GM12872 (cell line): ENCODE results near the gene SPTBN1.
A peak's percentile ranks its signal among the peaks of the same experiment; 100 is the strongest.

Experiments
- TF ChIP-seq, protein P1 (sequence below): IDR thresholded peaks from 3 replicates; pipeline ENCODE4 v1.5.1; 2011; ENCODE audit warnings: low read depth, mild to moderate bottlenecking, low read length, moderate library complexity; ENCODE audit not compliant: insufficient read depth

SPTBN1 gene

GRCh38 chr2:54652540-54652939 lies 196.4 kb downstream of the SPTBN1 start:
- TF ChIP-seq, protein P1, sequence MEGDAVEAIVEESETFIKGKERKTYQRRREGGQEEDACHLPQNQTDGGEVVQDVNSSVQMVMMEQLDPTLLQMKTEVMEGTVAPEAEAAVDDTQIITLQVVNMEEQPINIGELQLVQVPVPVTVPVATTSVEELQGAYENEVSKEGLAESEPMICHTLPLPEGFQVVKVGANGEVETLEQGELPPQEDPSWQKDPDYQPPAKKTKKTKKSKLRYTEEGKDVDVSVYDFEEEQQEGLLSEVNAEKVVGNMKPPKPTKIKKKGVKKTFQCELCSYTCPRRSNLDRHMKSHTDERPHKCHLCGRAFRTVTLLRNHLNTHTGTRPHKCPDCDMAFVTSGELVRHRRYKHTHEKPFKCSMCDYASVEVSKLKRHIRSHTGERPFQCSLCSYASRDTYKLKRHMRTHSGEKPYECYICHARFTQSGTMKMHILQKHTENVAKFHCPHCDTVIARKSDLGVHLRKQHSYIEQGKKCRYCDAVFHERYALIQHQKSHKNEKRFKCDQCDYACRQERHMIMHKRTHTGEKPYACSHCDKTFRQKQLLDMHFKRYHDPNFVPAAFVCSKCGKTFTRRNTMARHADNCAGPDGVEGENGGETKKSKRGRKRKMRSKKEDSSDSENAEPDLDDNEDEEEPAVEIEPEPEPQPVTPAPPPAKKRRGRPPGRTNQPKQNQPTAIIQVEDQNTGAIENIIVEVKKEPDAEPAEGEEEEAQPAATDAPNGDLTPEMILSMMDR = no peak

DNA sequence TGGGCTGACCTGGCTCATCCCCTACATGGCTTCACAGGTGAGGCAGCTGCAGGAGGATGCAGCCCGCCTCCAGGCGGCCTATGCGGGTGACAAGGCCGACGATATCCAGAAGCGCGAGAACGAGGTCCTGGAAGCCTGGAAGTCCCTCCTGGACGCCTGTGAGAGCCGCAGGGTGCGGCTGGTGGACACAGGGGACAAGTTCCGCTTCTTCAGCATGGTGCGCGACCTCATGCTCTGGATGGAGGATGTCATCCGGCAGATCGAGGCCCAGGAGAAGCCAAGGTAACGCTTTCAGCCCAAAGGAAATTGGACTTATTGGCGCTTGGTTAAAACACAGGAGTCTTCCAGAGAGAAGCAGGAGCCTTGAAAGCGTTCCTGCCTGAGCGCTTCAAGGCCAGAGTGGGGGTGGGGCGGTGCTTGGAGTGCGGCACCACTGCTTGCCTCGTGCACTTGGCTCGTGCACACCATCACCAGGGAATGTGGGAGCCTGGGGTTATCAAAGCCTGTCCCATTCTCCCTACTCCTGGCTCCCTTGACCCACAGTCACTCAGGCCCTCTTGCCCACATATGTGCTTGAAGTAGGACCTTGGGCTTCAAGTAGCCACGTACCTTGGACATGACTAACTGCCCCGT lies 197.6 kb downstream of the SPTBN1 start:
- TF ChIP-seq, protein P1 = no peak

DNA sequence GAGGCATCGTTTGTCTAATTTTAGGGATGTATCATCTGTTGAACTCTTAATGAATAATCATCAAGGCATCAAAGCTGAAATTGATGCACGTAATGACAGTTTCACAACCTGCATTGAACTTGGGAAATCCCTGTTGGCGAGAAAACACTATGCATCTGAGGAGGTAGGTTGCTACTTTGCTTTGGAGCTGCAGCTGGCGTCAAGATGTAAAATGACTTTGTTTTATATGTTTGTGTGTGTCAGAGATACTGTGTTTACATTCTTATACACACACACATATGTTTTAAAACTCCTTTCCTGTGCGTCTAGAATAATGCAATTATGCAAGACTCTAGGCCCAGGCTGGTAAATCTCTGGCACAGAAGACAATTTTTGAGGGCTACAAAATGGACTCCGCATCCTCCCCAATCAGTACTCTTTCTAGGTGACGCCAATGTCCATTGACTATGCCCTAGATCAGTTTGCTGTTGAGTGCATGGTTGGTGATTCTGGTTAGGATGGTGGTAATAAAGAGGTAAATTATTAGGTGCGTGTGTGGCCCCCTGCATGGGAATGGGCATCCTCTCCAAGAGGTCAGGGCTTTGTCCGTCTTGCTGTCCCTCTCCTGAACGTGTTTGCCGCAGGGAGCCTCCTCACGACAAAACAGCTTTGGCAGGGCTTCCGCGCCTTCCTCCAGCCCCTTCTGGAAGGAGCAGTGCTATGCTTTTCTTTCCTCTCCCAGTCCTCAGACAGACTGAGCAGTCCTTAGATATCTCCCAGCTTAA lies 199.1 kb downstream of the SPTBN1 start:
- TF ChIP-seq, protein P1 = no peak

GRCh38 chr2:54656863-54657262 lies 200.7 kb downstream of the SPTBN1 start:
- TF ChIP-seq, protein P1 = no peak

DNA sequence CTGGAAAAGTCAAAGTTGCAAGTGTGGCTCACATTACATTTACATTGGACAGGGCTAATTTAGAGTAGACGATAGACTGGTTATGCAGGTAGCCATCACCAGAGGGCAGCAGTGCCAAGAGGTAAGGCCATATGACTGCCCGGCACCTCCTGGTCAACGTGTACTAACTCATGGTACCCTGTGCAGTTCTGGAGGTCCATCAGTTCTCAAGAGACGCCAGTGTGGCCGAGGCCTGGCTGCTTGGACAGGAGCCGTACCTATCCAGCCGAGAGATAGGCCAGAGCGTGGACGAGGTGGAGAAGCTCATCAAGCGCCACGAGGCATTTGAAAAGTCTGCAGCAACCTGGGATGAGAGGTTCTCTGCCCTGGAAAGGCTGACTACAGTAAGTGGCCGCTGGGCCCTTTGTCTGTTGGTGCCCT lies 201.5 kb downstream of the SPTBN1 start:
- TF ChIP-seq, protein P1 = peak; percentile 72

GRCh38 chr2:54658564-54659071 lies 202.5 kb downstream of the SPTBN1 start:
- TF ChIP-seq, protein P1 = no peak

DNA sequence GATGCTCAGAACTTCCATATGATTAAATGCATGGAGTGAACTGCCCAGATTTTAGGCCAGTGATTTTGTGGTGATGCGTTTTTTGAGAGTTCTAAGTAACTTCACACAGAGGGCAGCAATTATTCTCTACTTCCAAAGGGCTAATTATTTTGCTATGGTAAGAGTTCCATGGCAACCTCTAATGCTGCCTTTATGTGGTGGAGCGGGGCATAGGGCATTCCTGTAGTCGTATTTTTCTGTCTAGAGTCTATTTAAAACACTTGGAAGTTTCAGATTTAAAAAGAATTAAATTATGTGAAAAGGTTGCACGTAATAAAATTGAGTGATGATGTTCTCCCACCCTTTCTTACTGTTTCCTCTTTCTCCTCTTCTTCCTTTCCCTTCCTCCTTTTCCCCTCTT lies 203.4 kb downstream of the SPTBN1 start:
- TF ChIP-seq, protein P1 = no peak
